ENCODE results near the gene SLITRK2.

SLITRK2 gene

DNA sequence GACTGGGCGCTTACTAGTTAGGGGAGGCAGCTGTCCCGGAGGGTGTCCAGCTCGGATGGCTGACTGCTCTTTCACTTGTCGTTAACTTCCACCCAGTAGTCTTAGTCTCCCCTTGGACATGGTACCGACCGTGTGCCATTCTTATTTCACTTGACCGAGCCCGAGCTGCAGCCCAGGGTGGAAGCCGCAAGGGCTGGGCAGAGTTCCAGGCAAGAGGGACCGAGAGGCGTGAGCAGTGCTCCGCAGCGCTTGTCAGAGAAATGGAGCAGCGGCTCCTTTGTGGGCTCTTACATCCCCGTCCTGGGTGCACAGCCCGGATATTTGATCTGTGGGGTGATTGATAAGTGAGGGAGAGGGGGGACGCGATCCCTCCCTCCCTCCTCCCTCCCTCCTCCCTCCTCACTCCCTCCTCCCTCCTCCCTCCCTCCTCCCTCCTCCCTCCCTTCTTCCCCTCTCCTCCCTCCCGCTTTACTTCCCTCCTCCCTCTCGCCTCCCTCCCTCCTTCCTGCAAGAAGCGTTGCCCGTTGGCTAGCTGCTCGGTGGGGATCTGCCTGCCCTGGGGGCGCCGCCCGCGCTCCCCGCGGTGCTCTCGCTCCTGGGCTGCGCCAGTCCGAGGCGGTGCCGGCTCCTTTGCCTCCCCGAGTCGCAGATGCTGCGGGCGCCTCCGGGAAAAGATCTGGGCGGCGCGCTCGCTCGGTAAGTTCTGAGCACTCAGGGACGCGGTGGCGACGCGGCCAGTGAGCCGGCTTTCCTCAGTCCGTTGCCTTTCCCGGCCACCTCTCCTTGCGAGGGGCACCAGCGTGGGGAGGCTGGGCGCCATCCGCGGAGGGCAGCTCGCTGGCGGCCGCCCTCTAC lies at the start of gene SLITRK2:
TSS of gene SLITRK2 (plus strand) at position 499 of the 855 bp plus-strand sequence. CDS start 4,597 bp downstream, outside the sequence.
- DNase-seq, result no peak

GRCh38 chrX:145773006-145773405 lies 44.6 kb upstream of the SLITRK2 start:
- no peak for DNase-seq

DNA sequence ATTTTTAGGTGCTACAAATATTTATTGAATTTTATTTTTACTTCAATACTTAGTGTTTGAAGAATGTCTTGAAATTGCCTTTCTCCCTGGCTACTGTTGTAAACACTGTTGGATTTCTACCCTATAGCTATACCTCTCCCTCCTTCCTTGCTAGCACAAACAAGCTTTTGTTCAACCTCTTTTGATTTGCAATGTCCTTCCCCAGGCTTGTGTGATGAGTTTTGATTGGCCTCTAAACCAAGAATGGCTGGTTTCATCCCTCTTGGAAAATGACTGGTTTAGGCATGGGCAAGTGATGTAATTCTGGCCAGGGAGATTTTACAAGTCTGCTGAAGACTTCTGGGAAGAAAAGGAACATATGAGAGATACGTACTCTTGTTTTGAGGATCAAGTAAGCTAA lies 25.3 kb upstream of the SLITRK2 start:
- DNase-seq, result no peak

GRCh38 chrX:145803508-145803907 lies 14.1 kb upstream of the SLITRK2 start:
- DNase-seq, result no peak

- DNase-seq, result no peak
These were observed 4.5 kb upstream of the SLITRK2 start for GRCh38 chrX:145813081-145813480.

DNA sequence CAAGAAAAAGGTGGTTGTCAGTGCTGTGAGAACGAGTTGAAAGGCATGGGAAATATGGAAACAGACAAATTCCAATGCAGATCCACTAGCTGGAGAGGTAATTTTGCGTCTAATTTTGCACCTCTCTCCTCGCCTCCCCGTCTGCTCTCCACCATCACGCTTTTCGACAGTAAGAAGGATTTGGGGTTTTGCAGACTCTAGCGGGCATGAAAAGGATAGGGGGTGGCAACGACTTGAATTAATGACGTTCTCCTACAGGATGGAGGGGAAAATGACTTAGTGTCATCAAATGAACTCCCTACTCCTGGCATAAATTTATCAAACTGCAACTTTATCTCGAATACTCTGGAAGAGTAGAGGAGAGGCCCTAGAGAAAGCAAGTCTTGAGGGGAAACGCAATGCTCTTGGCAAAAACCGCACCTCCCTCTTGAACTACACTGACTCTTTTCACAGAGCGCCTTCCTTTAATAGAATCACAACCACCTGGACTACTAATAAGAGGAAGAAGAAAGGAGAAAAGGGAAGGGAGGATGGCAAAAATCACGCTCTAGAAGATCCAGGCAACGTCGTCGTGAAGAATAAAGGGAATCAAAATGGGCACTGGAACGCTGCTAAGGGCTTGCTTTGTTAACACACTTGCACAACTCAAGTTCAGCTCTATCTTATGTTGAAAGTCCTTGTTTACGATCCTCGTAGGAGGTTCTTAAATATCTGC lies 871 bp upstream of the SLITRK2 start:
- no peak for DNase-seq

DNA sequence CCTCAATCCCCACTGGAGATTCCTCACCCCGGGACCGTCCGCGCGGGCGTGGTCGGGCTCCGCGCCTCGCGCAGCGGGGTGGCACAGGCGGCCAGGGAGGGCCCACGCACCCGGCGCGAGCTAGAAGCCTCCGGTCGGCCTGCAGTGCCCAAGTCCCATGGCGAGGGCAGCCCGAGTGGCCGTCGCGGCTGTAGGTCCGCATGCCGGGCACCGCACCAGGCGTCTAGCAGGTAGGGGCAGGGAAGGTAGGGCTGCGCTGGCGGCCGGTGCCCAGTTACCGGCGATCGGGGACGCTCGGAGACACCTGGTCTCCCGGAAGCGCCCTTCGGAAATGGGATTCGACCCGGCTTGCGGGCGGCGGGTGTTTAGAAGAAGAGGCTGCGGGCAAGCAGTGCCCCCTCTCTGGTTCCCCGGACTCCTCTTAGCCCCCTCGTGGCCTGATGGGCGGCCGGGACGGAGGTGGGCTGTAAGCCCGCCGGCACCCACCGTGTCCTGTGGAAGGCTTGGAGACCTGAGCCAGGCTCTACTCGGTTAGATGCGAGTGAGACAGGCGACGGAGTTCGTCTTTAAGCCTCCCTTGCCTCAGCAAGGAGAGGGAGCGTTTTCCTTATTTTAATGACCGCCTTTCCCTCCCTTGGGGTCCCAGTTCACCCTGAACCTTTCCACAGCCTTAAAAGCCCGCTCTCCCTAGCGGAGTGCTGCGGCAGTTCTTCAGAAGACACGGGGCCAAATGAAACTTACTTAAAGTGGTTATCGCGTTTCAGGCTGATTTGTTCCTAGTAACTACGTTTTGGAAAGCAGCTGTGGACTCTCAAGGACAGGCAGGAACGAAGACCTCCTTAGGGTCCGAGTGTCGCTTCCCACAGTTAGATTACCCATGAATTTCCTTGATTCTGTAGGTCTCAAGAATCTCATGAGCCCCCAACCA lies 821 bp downstream of the SLITRK2 start:
- no peak for DNase-seq

- DNase-seq, result no peak
These were observed 3.2 kb downstream of the SLITRK2 start for GRCh38 chrX:145820825-145821224.

- no peak for DNase-seq
These were observed 3.8 kb downstream of the SLITRK2 start for GRCh38 chrX:145821291-145821897.

DNA sequence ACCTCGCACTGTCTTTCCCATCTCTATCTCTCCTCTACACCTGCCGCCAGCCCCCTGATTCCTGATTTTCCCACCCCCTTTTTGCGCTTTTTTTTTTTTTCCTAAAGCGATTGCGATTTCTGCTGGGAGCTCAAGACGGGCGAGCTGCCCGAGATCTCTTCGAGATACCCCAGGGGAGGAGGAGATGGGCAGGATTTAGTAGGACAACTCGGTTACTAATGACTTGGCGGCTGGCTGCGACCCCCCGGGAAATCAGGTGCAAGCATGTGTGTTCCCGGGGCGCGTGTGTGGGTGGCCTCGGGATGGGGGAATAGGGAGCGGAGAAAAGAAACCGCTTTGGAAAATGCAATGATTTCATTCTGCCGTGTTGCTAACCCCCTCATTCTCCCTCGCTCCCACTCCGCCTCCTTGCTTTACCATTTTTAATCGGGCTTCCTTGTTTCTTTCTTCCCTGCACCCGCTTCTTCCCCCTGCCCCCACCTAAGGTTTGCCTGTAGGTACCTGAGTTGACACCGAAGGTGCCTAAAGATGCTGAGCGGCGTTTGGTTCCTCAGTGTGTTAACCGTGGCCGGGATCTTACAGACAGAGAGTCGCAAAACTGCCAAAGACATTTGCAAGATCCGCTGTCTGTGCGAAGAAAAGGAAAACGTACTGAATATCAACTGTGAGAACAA lies 4.4 kb downstream of the SLITRK2 start:
- DNase-seq, result no peak

DNA sequence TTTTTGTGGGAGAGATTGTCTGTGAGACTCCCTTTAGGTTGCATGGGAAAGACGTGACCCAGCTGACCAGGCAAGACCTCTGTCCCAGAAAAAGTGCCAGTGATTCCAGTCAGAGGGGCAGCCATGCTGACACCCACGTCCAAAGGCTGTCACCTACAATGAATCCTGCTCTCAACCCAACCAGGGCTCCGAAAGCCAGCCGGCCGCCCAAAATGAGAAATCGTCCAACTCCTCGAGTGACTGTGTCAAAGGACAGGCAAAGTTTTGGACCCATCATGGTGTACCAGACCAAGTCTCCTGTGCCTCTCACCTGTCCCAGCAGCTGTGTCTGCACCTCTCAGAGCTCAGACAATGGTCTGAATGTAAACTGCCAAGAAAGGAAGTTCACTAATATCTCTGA lies 5.5 kb downstream of the SLITRK2 start:
- no peak for DNase-seq

DNA sequence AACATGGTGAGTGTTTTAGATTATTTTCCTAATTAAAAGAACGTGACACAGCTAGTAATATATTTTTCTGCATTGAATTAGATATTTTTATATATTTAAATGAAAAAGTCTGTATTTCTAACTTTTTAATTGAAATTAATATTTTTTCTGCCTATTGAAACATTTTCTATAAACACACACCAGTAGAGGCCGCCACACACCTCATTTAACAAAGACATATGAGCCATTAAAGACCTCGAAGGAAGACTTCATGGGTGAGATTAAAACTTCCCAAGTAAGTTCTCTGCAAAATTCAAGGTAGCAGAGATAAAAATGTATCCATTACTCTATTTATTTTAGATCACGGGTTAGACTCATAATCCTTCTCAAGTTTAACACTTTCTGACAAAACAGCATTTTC lies 8.3 kb downstream of the SLITRK2 start:
- DNase-seq, result no peak

DNA sequence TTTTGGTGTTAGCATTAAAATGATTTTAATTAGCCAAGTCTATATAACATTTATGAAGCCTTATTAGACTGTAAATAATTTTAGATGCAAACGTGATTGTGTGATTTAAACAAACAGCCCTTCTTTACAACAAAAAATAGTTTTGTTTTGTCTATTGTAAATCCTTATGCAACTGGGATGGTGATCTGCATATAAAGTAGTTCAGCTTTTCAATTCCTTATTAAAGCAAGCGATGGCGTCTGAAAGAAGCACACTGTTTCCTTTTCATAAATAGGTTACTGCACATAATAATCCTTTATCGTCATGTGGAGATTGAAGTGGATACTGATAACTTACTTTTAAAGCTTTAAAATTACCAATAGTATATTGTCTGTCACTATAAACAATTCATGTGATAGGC lies 8.8 kb downstream of the SLITRK2 start:
- no peak for DNase-seq

DNA sequence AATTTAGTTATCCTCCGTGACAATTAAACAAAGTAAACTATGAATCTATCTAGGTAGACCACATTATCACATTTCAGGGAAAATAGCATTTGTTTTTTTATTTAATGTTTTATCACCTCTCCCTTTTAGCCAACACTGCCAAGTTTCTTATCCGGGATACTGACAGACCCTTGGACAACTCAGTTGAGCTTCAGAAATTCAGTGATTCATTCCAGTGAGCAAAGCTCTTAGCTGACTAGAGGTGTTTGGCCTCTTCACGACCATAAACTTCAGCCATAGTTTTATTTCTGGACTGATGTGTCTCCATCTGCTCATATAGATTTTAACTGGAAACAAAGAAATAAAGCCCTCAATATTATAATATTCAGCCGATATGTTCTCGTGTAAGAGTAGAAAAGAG lies 15.2 kb downstream of the SLITRK2 start:
- no peak for DNase-seq

- DNase-seq, result no peak
These were observed 22.9 kb downstream of the SLITRK2 start for GRCh38 chrX:145840531-145840930.

DNA sequence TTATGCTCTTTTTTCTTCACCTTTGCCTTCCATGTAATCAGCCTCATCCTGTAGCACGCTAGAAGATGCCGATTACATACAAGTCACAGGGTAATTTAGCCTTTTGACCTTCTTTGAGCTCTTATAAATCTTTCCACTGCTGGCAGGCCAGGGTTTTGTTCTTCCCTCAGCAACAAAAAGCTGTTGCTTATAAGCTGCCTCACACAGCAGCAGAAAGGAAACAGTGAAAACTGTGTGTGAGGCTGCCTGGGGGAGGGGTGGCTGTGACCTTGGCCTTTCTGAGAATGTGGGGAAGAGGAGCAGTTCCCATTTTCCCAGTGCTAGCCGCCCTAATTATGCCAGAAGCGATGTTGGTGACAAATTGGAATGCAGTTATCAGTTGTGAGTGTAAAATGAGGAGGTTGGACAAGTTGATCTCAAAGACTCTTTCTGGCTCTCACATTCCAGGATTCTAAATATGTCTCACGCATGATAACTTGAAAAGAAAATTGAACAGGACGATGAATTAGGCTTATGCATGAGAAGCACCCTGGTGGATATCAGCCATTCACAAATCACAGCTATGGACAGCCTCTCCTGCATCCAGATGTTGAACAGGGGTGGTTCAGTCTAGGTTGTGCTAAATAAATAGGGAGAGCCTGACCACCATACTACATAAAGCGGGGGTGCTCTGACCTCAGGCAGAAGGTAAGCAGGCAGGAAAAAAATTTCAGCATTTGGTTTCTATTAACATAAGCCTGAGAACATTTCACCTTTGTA lies 25.7 kb downstream of the SLITRK2 start:
- no peak for DNase-seq

- DNase-seq, result no peak
These were observed 27.3 kb downstream of the SLITRK2 start for GRCh38 chrX:145844886-145845285.

GRCh38 chrX:145848448-145848847 lies 30.8 kb downstream of the SLITRK2 start:
- no peak for DNase-seq

- no peak for DNase-seq
These were observed 31.2 kb downstream of the SLITRK2 start for GRCh38 chrX:145848857-145849256.

DNA sequence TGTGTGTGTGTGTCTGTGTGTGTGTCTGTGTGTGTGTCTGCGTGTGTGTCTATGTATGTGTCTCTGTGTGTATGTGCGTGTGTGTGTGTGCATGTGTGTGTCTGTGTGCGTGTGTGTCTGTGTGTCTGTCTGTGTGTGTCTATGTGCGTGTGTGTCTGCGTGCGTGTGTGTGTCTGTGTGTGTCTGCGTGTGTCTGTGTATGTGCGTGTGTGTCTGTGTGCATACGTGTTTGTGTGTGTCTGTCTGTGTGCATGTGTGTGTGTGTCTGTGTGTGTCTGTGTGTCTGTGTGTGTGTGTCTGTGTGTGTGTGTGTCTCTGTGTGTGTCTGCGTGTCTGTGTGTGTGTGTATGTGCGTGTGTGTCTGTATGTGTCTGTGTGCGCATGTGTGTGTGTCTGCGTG lies 35.6 kb downstream of the SLITRK2 start:
- DNase-seq, result no peak

DNA sequence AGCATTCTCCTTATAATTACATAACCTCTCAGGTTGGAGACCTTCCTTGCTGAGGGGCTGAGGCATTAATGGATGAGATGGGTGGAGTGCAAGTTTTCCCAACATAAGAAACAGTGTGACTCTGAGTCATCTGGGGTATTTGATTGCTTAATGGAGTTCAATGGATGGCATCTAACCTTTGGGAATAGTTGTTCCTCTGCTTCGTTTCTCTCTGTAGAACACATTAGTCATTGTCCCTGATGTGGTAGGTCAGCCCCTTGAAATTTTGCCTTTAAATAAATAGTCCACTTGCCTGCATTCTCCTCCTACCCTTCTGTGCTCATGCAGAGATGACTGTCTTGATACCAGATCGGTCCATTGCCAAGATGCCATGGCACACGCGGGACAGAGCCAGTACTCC lies 38.6 kb downstream of the SLITRK2 start:
- no peak for DNase-seq
